Measurements from ENCODE around the gene SPCS3. TPM values are rescaled to one million over a fixed set of nuclear protein-coding genes. Genes with fewer than 3 reads are reported as not detected.
A peak's percentile ranks its signal among the peaks of the same experiment; 100 is the strongest.

Gene SPCS3
- total and polyA plus RNA-seq, 2 experiments from 2014 or later, result 39.0 to 47.1 TPM

- Histone ChIP-seq H3K4me3 (no peak overlapping the region), H3K27me3 (no peaks in the 10 kb centered on the region), H3K9me3 (ENCODE audit: low read depth) (no peaks in the 10 kb centered on the region), H3K36me3 (no peaks in the 10 kb centered on the region), H3K27ac (no peak overlapping the region), H3K4me1 (ENCODE audit: low read depth) (no peaks in the 10 kb centered on the region)
- TF ChIP-seq, protein P1, sequence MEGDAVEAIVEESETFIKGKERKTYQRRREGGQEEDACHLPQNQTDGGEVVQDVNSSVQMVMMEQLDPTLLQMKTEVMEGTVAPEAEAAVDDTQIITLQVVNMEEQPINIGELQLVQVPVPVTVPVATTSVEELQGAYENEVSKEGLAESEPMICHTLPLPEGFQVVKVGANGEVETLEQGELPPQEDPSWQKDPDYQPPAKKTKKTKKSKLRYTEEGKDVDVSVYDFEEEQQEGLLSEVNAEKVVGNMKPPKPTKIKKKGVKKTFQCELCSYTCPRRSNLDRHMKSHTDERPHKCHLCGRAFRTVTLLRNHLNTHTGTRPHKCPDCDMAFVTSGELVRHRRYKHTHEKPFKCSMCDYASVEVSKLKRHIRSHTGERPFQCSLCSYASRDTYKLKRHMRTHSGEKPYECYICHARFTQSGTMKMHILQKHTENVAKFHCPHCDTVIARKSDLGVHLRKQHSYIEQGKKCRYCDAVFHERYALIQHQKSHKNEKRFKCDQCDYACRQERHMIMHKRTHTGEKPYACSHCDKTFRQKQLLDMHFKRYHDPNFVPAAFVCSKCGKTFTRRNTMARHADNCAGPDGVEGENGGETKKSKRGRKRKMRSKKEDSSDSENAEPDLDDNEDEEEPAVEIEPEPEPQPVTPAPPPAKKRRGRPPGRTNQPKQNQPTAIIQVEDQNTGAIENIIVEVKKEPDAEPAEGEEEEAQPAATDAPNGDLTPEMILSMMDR (IDR thresholded peaks at IDR 0.05; ENCODE audit: low read depth, low read length), result no peak
- no peak for DNase-seq (ENCODE audit: low read depth in 1 of 2, low spot score in 1 of 2)
Measured at GRCh38 chr4:176298664-176299063, 21.1 kb upstream of the SPCS3 start.

- Histone ChIP-seq H3K4me3 (no peak overlapping the region), H3K27ac (no peak overlapping the region), H3K9me3 (ENCODE audit: low read depth) (no peaks in the 10 kb centered on the region), H3K36me3 (no peaks in the 10 kb centered on the region), H3K4me1 (ENCODE audit: low read depth) (no peaks in the 10 kb centered on the region), H3K27me3 (no peaks in the 10 kb centered on the region)
- TF ChIP-seq, protein P1 (IDR thresholded peaks at IDR 0.05; ENCODE audit: low read depth, low read length), result no peak
- DNase-seq (ENCODE audit: low read depth in 1 of 2, low spot score in 1 of 2), result no peak
Measured at GRCh38 chr4:176300036-176300435, 19.7 kb upstream of the SPCS3 start.

DNA sequence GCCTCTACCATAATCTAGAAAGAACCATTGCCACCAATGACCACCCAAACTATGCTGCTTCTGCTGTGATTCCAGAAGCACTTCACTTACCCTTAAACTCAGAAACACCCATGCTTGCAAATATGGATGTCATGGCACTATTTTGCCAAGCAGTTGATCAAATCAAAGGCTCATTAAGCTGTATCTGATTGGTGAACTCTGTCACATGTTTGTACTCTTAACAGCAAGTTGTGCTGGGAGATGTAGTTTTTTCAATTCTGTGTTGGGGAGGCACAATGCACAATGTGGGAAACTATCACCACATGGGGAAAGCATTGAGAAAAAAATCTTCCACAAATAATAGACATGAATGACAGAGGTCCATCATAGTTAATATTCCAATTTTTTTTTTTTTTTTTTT lies 19.2 kb upstream of the SPCS3 start:
- DNase-seq (ENCODE audit: low read depth in 1 of 2, low spot score in 1 of 2), result no peak
- Histone ChIP-seq H3K27me3 (no peaks in the 10 kb centered on the region), H3K4me1 (ENCODE audit: low read depth) (no peaks in the 10 kb centered on the region), H3K36me3 (no peaks in the 10 kb centered on the region), H3K27ac (no peak overlapping the region), H3K9me3 (ENCODE audit: low read depth) (no peaks in the 10 kb centered on the region), H3K4me3 (no peak overlapping the region)
- TF ChIP-seq, protein P1 (IDR thresholded peaks at IDR 0.05; ENCODE audit: low read depth, low read length), result no peak

GRCh38 chr4:176302283-176303275 lies 17.2 kb upstream of the SPCS3 start:
- Histone ChIP-seq H3K36me3 (no peaks in the 10 kb centered on the region), H3K4me3 (no peak overlapping the region), H3K27ac (no peak overlapping the region), H3K9me3 (ENCODE audit: low read depth) (no peaks in the 10 kb centered on the region), H3K27me3 (no peaks in the 10 kb centered on the region), H3K4me1 (ENCODE audit: low read depth) (no peaks in the 10 kb centered on the region)
- peak in 1 of 2 donors; percentile 70 for DNase-seq (ENCODE audit: low read depth in 1 of 2, low spot score in 1 of 2)
- TF ChIP-seq, protein P1 (IDR thresholded peaks at IDR 0.05; ENCODE audit: low read depth, low read length), result no peak

DNA sequence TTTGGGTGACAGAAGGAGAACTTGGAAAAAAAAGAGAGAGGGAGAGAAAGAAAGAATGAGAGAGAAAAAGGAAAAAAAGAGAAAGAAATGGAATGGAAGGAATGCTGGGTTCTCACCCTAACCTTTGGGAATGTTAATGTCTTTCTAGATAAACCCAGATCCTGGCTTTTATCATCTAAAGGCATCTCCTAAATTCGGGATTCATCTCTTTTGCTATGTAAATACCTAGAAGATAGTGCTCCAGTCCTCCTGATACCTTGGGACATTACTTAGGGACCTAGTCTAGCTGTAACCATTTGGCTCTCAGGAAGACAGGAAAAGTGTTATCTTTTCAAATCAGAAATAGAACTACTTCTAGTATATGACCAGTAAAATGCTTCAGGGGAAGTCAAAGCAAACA lies 15.8 kb upstream of the SPCS3 start:
- no peaks in the 10 kb centered on the region for H3K27me3 ChIP-seq
- H3K9me3 ChIP-seq (ENCODE audit: low read depth), result no peaks in the 10 kb centered on the region
- no peaks in the 10 kb centered on the region for H3K36me3 ChIP-seq
- TF ChIP-seq, protein P1 (IDR thresholded peaks at IDR 0.05; ENCODE audit: low read depth, low read length), result no peak
- H3K27ac ChIP-seq, result no peak overlapping the region
- no peak overlapping the region for H3K4me3 ChIP-seq
- DNase-seq (ENCODE audit: low read depth in 1 of 2, low spot score in 1 of 2), result no peak
- no peaks in the 10 kb centered on the region for H3K4me1 ChIP-seq (ENCODE audit: low read depth)

All from cardiac muscle cell (in vitro differentiated cells and primary cell).